ENCODE measurements around the gene ARIH2.

DNA sequence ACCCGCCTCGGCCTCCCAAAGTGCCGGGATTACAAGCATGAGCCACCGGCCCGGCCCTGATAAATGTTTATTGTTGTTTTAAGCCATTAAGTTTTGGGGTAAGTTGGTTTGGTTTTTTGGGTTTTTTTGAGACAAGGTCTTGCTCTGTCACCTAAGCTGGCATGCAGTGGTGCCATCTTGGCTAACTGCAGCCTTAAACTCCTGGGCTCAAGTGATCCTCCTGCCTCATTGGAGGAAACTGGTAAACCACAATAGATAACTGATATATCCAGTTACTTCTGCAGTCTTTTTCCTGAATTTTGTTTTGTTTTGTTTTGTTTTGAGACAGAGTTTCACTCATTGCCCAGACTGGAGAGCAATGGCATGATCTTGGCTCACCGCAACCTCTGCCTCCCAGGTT is 24.1 kb upstream of the ARIH2 start:
- TF ChIP-seq, protein P1, sequence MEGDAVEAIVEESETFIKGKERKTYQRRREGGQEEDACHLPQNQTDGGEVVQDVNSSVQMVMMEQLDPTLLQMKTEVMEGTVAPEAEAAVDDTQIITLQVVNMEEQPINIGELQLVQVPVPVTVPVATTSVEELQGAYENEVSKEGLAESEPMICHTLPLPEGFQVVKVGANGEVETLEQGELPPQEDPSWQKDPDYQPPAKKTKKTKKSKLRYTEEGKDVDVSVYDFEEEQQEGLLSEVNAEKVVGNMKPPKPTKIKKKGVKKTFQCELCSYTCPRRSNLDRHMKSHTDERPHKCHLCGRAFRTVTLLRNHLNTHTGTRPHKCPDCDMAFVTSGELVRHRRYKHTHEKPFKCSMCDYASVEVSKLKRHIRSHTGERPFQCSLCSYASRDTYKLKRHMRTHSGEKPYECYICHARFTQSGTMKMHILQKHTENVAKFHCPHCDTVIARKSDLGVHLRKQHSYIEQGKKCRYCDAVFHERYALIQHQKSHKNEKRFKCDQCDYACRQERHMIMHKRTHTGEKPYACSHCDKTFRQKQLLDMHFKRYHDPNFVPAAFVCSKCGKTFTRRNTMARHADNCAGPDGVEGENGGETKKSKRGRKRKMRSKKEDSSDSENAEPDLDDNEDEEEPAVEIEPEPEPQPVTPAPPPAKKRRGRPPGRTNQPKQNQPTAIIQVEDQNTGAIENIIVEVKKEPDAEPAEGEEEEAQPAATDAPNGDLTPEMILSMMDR (IDR thresholded peaks at IDR 0.05 in 4 of 5, conservative IDR thresholded peaks at IDR 0.05 in 1 of 5): no peak
- no peak for TF ChIP-seq POLR2A (IDR thresholded peaks at IDR 0.05)

All from gastrocnemius medialis (tissue), 4 donors.